Midbrain (tissue), 1 donor: ENCODE data around the gene IGFBP3.
"Not testable (repeated sequence)": the region's sequence is repeated elsewhere in the genome, so short reads cannot be mapped to it uniquely, and the experiment has no call there.

ENCODE experiments used
- DNase-seq: peaks from one replicate; lab custom pipeline; 2025; lab: John Stamatoyannopoulos, UW

Gene IGFBP3

GRCh38 chr7:45920502-45921380, at the start of gene IGFBP3:
IGFBP3 (minus strand) TSS chr7:45921272; CDS start chr7:45921140, 132 bp downstream.
- DNase-seq: no peak

GRCh38 chr7:45970454-45970853, 49.4 kb upstream of the IGFBP3 start:
- DNase-seq: no peak

- no peak for DNase-seq
These were observed 48.9 kb upstream of the IGFBP3 start for GRCh38 chr7:45969940-45970339.

- DNase-seq: no peak
These were observed 47.9 kb upstream of the IGFBP3 start for GRCh38 chr7:45968856-45969541.

GRCh38 chr7:45968312-45968711, 47.2 kb upstream of the IGFBP3 start:
- DNase-seq: no peak

- DNase-seq: no peak
These were observed 46.6 kb upstream of the IGFBP3 start for GRCh38 chr7:45967591-45968157.

GRCh38 chr7:45962861-45963260, 41.8 kb upstream of the IGFBP3 start:
- no peak for DNase-seq

GRCh38 chr7:45957721-45958120, 36.6 kb upstream of the IGFBP3 start:
- DNase-seq: no peak

- no peak for DNase-seq
These were observed 34.2 kb upstream of the IGFBP3 start for GRCh38 chr7:45955286-45955685.

- DNase-seq: not testable (repeated sequence)
These were observed 32.0 kb upstream of the IGFBP3 start for GRCh38 chr7:45953055-45953454.

- DNase-seq: no peak
These were observed 23.0 kb upstream of the IGFBP3 start for GRCh38 chr7:45944058-45944457.

- no peak for DNase-seq
These were observed 19.9 kb upstream of the IGFBP3 start for GRCh38 chr7:45940939-45941338.

GRCh38 chr7:45940237-45940781, 19.2 kb upstream of the IGFBP3 start:
- not testable (repeated sequence) for DNase-seq

GRCh38 chr7:45939574-45939973, 18.5 kb upstream of the IGFBP3 start:
- DNase-seq: no peak

GRCh38 chr7:45938626-45939302, 17.7 kb upstream of the IGFBP3 start:
- DNase-seq: no peak

- DNase-seq: no peak
These were observed 16.8 kb upstream of the IGFBP3 start for GRCh38 chr7:45937862-45938261.

- no peak for DNase-seq
These were observed 16.2 kb upstream of the IGFBP3 start for GRCh38 chr7:45937301-45937700.

GRCh38 chr7:45930967-45931366, 9.9 kb upstream of the IGFBP3 start:
- no peak for DNase-seq

- DNase-seq: no peak
These were observed 6.6 kb upstream of the IGFBP3 start for GRCh38 chr7:45927721-45928120.

- DNase-seq: no peak
These were observed 3.2 kb upstream of the IGFBP3 start for GRCh38 chr7:45924283-45924682.

GRCh38 chr7:45923818-45924217, 2.7 kb upstream of the IGFBP3 start:
- DNase-seq: no peak

GRCh38 chr7:45923290-45923689, 2.2 kb upstream of the IGFBP3 start:
- peak; percentile 74 for DNase-seq
